SHP77 (cell line): ENCODE measurements around the gene KLRK1.
A peak's percentile ranks its signal among the peaks of the same experiment; 100 is the strongest.
"Not testable (repeated sequence)": the region's sequence is repeated elsewhere in the genome, so short reads cannot be mapped to it uniquely, and the experiment has no call there.

Source experiments
- DNase-seq, 2 experiments: peaks; one replicate each; lab custom pipeline; 2025; lab: John Stamatoyannopoulos, UW

KLRK1 gene

DNA sequence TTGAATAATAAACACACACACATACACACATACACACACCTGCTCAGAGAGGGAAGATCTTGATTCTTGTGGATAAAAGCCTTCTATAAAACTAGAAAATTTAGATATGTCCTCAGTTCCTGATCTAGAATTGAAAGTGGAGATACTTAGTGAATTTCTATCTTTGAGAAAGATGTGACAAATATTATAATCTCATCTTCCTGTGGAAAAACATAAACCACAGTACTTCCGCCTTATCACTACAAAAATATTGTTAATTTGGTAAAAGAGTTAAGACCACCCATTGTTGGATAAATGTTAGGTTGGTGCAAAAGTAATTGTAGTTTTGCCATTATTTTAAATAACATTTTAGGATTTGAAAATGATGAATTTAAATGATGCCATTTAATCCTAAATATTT, at the start of gene KLRK1:
TSS of gene KLRK1 (minus strand) at position 138 of the 400 bp plus-strand sequence. CDS start 1,231 bp downstream, outside the sequence.
- no peak for DNase-seq

DNA sequence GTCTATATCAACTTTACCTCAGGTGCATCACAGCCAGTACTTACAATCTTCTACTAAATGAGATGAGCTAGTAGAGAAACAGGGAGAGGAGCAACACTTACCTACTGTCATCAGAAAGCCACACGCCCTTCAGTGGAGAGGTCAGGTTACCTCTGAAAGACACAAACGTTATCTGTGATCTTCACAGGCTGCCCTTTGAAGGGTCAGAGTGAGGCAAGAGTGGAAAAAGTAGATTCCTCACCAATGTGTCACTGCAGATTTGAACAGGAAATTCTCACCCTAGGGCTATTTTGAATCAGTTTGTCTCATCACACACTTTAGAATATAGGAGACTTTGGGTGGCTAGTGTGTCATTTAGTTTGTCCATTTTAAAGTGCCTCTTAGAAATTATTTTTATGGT, 47.8 kb upstream of the KLRK1 start:
- DNase-seq, result not testable (repeated sequence)

- peak; percentile 46 to 52 for DNase-seq
Observed at GRCh38 chr12:10435816-10436215, 46.0 kb upstream of the KLRK1 start, which contains the start of gene KLRC2. TSS of gene KLRC2 (minus strand) at chr12:10436010. CDS start at chr12:10435986, 24 bp downstream.

- DNase-seq, result not testable (repeated sequence)
Observed at GRCh38 chr12:10430623-10431022, 40.8 kb upstream of the KLRK1 start.

DNA sequence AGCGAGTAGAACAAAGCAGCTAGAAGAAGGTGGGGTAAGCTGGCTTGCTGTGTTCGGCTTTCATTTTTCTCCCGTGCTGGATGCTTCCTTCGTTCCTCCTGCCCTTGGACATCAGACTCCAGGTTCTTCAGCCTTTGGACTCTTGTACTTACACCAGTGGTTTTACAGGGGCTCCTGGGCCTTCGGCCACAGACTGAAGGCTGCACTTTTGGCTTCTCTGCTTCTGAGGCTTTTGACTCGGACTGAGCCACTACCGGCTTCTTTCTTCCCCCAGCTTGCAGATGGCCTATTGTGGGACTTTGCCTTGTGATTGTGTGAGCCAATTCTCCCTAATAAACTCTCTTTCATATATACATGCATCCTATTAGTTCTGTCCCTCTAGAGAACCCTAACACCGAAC, 36.1 kb upstream of the KLRK1 start:
- not testable (repeated sequence) for DNase-seq

DNA sequence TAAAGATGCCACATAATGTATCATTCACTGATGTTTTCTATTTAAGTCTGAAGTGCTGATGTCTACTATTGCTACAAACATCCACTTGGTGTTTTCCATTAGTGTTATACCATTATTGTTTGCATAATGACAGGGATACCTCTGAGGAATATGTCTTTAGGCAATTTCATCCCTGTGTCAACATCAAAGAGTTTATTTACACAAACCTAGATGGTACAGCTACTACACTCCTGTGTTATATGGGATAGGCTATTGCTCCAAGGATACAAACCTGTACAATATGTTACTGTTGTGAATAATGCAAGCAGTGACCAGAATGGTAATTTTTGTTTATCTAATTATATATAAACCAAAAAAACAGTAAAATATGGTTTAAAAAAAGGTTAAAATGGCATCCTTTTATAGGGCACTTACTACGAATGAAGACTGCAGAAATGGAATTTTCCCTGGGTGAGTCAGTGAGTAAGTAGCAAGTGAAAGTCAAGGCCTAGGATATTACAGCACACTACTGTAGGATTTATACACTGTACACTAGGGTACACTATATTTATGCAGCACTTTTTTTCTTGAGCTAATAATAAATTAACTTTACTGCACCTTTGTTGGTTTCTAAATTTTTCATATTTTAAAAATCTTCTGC, 34.5 kb upstream of the KLRK1 start:
- DNase-seq, result not testable (repeated sequence)

GRCh38 chr12:10422159-10422558, 32.3 kb upstream of the KLRK1 start:
- not testable (repeated sequence) for DNase-seq

DNA sequence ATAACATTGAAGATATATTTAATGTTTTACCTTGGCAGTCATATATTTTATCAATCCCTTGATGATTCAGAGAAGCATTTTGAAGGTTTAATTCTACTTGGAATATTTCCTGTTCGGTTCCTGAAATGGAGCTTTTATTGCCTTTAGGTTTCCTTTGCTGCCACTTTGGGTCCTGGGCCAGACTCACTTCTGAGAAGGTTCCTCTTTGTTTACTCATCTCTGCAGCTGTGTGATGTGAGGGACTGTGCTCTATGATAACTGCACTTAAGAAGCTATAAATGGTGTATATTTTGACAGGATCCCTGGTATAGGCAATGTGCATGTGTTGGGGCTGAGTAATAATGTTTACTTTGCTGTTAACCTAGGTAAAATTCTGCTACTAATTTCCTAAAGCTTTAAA, 30.5 kb upstream of the KLRK1 start, which contains the start of gene KLRC3:
TSS of gene KLRC3 (minus strand) at position 262 of the 400 bp plus-strand sequence. CDS start at position 217, 45 bp downstream.
- peak; percentile 16 to 25 for DNase-seq

DNA sequence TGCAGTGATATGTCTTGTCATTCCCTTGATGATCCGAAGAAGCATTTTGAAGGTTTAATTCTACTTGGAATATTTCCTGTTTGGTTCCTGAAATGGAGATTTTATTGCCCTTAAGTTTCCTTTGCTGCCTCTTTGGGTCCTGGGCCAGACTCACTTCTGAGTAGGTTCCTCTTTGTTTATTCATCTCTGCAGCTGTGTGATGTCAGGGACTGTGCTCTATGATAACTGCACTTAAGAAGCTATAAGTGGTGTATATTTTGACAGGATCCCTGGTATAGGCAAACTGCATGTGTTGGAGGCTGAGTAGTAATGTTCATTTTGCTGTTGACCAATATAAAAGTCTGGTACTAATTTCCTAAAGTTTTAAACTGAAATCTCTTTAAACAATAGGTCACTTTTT, 19.6 kb upstream of the KLRK1 start, which contains the start of gene KLRC4:
TSS of gene KLRC4 (minus strand) at position 366 of the 400 bp plus-strand sequence. CDS start at position 184, 182 bp downstream.
- DNase-seq, result peak; percentile 68 to 75

GRCh38 chr12:10408842-10409241, 19.0 kb upstream of the KLRK1 start:
- DNase-seq, result no peak

DNA sequence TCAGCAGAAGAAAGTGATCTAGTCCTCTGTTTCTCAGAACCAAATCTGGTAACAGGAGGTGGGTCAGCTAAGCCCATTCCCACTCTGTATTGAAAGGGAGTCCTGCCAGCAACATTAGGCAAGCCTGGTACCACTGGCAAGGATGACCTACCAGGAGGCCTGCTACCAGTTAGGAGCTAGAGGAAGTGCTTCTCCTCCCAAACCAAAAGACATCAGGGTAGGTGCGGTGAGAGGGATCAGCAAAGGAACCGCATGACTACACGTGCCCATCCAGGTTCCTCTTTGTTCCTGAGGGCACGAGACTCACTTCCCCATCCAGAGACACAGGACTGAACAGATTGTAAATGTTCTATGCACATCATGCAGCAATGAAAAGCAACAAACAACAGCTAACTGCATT, 16.9 kb upstream of the KLRK1 start:
- no peak for DNase-seq

- DNase-seq, result no peak
Observed at GRCh38 chr12:10405294-10405693, 15.5 kb upstream of the KLRK1 start.

DNA sequence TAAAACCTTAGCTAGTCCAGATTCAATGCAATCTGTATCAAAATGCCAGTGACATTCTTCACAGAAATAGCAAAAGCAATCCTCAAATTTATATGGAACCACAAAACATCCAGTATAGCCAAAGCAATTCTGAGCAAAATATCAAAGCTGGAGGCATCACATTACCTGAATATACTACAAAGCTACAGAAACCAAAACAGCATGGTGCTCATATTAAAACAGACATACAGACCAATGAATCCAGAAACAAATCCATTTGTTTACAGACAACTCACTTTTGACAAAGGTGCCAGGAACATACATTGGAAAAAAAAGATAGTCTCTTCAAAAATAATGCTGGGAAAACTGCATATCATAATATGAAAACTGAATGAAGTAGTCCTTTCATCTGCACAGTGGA, 15.0 kb upstream of the KLRK1 start:
- no peak for DNase-seq

- DNase-seq, result no peak
Observed at GRCh38 chr12:10400829-10401228, 11.0 kb upstream of the KLRK1 start.

GRCh38 chr12:10398168-10398567, 8.3 kb upstream of the KLRK1 start:
- no peak for DNase-seq

GRCh38 chr12:10397296-10397695, 7.5 kb upstream of the KLRK1 start:
- no peak for DNase-seq

GRCh38 chr12:10396176-10396575, 6.3 kb upstream of the KLRK1 start:
- not testable (repeated sequence) for DNase-seq

- peak; percentile 60 to 74 for DNase-seq
Observed at GRCh38 chr12:10395390-10395998, 5.7 kb upstream of the KLRK1 start.

DNA sequence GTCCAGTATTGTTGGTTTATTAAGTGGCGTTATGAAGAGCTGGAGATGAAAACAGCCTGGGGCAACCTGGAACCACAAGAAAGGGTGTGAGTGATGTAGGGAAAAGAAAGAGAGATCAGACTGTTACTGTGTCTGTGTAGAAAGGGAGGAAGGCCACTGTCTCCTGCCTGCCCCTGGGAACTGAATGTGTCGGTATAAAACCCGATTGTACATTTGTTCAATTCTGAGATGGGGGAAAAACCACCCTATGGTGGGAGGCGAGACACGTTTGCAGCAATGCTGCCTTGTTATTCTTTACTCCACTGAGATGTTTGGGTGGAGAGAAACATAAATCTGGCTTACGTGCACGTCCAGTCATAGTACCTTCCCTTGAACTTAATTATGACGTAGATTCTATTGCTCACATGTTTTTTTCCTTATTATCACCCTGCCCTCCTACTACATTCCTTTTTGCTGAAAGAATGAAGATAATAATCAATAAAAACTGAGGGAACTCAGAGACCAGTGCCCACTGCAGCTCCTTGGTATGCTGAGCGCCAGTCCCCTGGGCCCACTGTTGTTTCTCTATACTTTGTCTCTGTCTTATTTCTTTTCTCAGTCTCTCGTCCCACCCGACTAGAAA, 4.8 kb upstream of the KLRK1 start:
- peak in 1 of 2 experiments; percentile 10 for DNase-seq

GRCh38 chr12:10393291-10393690, 3.5 kb upstream of the KLRK1 start:
- no peak for DNase-seq

- DNase-seq, result peak; percentile 33 to 52
Observed at GRCh38 chr12:10392394-10392930, 2.6 kb upstream of the KLRK1 start.

DNA sequence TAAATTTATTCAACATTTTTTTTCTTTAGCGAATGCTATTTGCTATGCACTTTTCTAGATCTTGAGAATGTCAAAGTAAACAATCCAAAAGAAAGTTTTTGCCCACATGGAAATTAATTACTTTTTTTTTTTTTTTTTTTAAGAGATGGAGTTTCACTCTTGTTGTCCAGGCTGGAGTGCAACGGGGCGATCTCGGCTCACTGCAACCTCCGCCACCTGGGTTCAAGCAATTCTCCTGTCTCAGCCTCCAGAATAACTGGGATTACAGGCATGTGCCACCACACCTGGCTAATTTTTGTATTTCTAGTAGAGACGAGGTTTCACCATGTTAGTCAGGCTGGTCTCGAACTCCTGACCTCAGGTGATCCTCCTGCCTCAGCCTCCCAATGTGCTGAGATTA, 1.1 kb upstream of the KLRK1 start:
- DNase-seq, result not testable (repeated sequence)
